Measurements from ENCODE around the gene CA10.

CA10 gene

GRCh38 chr17:51630101-51630671, 528.3 kb downstream of the CA10 start:
- DNase-seq: no peak

DNA sequence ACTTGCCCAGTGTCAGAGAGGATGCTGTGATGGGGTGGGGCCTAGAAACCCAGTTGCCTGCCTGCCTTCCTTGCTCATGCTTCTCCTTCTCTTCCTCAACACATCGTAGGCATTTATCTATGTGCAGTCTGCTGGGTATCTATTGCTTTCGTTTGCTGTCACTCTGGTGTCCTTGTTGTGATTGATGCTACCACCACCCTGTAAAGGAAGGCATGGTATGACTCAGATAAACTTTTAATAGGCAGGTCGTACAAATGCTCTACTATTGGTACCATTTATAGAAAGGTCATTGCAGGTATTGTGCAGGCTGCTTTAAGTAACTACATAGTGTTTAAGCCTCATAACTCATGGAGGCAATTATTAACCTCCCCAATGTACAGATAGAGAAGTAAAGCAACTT, 529.3 kb downstream of the CA10 start:
- DNase-seq: no peak

GRCh38 chr17:51627779-51628178, 530.7 kb downstream of the CA10 start:
- no peak for DNase-seq

DNA sequence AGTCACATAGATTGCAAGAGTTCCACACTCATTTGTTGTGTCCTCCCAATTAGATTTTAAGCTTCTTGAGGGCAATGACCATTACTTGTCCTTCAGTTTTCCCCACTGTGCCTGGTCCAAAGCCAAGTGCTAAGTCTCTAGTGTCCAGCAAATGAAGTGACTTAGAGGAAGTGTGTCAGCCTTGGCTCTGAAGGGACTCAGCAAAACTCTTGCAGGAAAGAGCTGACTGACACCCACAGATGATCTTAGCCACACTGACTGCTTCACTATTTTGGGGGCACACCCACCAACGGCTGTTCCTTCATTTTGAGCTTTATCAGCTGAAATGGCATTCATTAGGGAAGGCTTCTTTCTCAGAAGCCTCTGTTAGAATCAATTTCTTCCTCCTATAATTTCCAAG, 540.0 kb downstream of the CA10 start:
- no peak for DNase-seq

- no peak for DNase-seq
Measured at GRCh38 chr17:51617986-51618385, 540.5 kb downstream of the CA10 start.

- DNase-seq: no peak
Measured at GRCh38 chr17:51613255-51613654, 545.3 kb downstream of the CA10 start.

DNA sequence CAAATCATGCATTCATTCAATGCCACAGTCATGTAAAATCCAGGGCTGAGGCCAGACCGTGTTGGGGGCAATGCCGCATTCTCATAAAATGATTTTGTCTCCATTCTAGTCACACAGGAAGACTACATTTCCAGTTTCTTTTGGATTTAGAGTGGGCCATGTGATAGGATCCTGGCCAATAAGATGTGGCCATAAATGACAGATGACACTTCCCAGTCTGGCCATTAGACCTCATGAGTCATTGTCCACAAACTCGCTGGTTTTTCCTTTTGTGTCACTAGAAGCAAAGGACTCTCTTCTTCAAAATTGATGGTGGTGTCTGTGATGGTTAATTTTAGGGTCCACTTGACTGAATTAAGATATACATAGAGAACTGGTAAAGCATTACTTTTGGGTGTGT, 545.8 kb downstream of the CA10 start:
- DNase-seq: no peak

- no peak for DNase-seq
Measured at GRCh38 chr17:51611585-51611984, 546.9 kb downstream of the CA10 start.

- no peak for DNase-seq
Measured at GRCh38 chr17:51610834-51611233, 547.7 kb downstream of the CA10 start.

- no peak for DNase-seq
Measured at GRCh38 chr17:51610155-51610554, 548.4 kb downstream of the CA10 start.

GRCh38 chr17:51608251-51608933, 550.1 kb downstream of the CA10 start:
- DNase-seq: no peak

DNA sequence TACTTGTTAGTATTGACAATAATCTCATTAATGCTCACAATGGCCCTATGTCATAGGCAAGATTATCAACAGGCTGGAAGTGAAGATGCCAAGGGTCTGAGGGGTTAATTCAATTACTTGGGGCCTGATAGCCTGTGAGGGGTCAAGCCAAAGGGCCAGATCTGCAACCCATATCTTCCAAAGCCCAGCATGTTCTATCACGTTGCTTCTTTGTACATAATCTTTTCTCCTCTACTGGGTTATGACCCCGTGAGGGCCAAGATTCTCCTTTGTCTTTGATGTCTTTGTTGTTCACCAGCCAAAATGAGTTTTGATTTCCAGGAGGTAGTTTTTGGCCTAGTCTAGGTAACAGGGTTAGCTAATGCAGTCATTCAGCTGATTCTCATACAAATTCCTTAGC, 551.0 kb downstream of the CA10 start:
- DNase-seq: no peak

DNA sequence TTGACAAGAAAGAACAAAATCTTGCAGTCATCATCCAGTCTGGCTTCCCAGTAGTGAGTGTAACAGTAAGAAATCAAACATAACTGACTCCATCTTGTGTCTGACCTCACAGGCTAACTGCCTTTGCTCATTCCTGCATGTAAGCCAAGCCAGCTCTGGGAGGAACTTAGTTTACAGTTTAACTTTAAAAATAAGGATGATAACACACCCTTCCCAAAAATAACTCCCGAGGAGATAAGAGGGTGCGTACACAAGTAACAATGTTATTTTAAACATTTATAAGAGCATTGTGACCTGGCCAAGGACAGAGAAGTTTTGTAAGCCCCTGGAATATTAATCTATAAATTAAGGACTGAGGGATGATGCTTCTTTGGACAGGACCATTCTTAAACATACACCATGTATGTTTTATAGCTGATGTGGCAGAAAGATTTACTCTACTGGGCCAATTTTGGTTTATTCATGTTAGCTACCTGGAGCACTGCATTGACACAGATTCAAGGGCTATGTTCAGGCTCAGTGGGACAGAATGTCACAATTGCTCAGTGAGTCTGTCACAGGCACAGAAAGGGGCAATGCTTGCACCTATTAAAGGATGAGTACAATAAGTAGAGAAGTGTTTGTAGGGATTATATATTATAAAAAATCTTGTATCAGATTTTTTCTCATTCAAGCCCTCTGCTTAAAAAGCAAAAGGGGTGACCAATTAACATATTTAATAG, 554.1 kb downstream of the CA10 start:
- no peak for DNase-seq

DNA sequence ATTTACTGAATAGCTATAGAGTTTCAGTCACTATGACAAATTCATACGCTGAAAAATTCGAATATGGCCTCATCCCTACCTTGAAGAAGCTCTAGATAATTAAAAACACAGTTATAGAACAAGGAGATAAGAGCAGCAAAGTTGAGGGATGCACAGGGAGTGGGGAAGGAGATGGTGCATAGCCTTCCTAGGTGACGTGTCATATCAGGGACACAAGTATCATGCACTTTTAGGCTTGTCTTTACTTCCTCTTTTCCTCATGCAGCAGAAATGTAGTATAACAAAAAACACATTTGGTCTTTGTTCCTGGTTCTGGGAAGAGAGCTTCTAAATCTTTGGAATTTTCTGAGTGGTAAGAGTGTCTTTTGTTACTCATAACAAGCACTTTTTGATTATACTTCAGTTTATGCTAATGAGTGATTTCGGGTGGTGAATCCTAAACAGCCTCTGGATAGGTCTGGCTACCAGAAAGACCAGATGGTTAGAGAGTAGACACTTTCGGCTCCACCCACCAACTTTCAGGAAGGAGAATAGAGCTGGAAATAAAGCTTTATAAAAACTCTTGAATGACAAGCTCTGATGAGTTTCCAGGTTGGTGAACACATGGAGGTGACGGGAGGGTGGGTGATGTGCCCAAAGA, 556.8 kb downstream of the CA10 start:
- DNase-seq: no peak

- no peak for DNase-seq
Measured at GRCh38 chr17:51598824-51599223, 559.7 kb downstream of the CA10 start.

- DNase-seq: no peak
Measured at GRCh38 chr17:51597345-51597744, 561.2 kb downstream of the CA10 start.

DNA sequence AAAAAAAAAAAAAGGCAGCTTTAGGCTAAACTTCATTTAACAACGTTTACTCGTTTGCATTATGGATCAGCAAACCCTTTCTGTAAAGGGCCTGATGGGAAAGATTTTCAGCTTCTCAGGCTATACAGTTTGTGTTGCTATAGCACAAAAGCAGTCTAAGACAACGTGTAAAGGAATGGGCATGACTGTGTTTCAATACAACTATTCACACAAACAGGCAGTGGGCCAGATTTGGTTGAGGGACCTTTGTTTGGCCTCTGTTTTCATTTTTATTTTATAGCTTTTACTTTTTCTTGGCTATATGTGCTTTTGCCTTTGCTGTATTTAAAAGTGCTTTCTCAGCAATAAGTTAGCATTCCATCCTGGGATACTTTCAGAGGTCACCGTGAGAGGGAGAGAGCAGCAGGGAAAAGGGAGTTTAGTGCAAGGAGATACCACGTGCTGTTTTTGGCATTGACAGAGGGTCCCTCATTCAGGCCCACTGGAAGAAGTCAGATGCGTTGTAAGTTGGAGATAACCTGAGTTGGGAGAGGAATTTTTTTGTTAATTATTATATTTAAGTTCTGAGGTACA, 562.6 kb downstream of the CA10 start:
- DNase-seq: no peak

DNA sequence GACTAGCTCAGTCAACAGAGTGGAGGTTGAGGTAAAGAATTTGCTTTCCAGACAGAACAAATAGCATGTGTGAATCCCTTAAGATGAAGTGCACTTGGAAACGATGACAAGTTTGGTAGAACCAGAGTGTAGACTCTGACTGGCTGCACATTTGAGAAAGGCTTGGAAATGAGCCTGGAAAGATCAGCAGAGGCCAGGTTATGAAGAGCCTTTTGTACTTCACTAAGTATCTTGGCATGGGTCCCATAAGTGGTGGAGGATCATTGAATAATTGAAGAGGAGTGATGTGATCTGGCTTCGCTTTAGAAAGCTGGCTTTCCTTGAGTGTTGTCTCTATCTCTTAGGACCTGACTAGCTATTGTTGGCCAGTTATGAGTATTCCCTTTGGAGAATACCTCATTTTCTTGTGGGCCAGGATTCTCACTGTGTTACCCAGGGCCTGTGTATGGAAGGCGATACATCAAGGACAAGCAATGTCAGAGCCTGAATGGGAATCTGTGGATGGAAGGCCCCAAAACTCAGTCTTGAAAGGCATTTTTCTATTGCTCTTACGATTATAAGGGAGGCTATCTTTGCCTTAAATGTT, 568.4 kb downstream of the CA10 start:
- DNase-seq: no peak

GRCh38 chr17:51588063-51588462, 570.5 kb downstream of the CA10 start:
- no peak for DNase-seq

- DNase-seq: no peak
Measured at GRCh38 chr17:51587516-51587915, 571.0 kb downstream of the CA10 start.

- peak; percentile 3 for DNase-seq
Measured at GRCh38 chr17:51585514-51586104, 572.9 kb downstream of the CA10 start.

DNA sequence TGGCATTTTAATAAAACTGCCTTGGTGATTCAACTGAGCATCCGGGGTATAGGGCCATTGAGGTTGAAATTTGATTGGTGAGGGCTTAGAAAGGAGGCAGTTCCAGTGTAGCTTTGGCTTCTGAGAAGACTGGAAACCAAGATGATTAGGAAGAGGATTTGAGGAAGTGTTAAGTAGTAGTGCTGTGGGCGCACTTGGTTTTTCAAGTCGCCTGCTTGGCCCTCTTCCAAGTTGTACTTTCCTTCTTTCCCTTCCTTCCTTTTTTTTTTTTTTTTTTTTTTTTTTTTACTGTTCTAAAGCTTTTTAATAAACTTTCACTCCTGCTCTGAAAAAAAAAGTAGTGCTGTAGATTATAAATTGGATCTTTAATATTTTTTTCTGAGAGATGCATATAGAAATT, 577.6 kb downstream of the CA10 start:
- DNase-seq: no peak
